Smooth muscle cell (in vitro differentiated cells): ENCODE data around the gene DOK4. TPM values are rescaled to one million over a fixed set of nuclear protein-coding genes. Genes with fewer than 3 reads are reported as not detected.

Source experiments
- DNase-seq: peaks from one replicate; lab custom pipeline; 2025; ENCODE audit not compliant: unreplicated experiment; lab: John Stamatoyannopoulos, UW
- H2AFZ ChIP-seq: fragments of 200-600 bp; sonication (generic); 2 replicates; pipeline ENCODE4 v1.6.0; 2016; ENCODE audit warnings: antibody characterized with exemption, low read depth, mild to moderate bottlenecking
- H3F3A ChIP-seq: fragments of 200-600 bp; sonication (generic); 2 replicates; pipeline ENCODE4 v1.6.0; 2017; ENCODE audit warnings: antibody characterized with exemption, low read depth
- H3K27ac ChIP-seq: fragments of 200-600 bp; sonication (generic); 2 replicates; pipeline ENCODE4 v1.5.1; 2016; ENCODE audit warnings: low read depth, mild to moderate bottlenecking
- H3K27me3 ChIP-seq: fragments of 200-600 bp; sonication (generic); 2 replicates; pipeline ENCODE4 v1.6.1; 2016; ENCODE audit warnings: low read depth, mild to moderate bottlenecking
- H3K36me3 ChIP-seq: fragments of 200-600 bp; sonication (generic); 2 replicates; pipeline ENCODE4 v1.5.1; 2016; ENCODE audit warnings: low read depth
- H3K4me1 ChIP-seq: fragments of 200-600 bp; sonication (generic); 2 replicates; pipeline ENCODE4 v1.5.1; 2016; ENCODE audit warnings: low read depth
- H3K4me2 ChIP-seq: fragments of 200-600 bp; sonication (generic); 2 replicates; pipeline ENCODE4 v1.6.0; 2016; ENCODE audit warnings: mild to moderate bottlenecking
- H3K4me3 ChIP-seq: fragments of 200-600 bp; sonication (generic); 2 replicates; pipeline ENCODE4 v1.5.1; 2016; ENCODE audit warnings: mild to moderate bottlenecking
- H3K79me2 ChIP-seq: fragments of 200-600 bp; sonication (generic); 2 replicates; pipeline ENCODE4 v1.6.0; 2016; ENCODE audit warnings: low read depth, mild to moderate bottlenecking
- H3K9ac ChIP-seq: fragments of 200-600 bp; sonication (generic); 2 replicates; pipeline ENCODE4 v1.6.0; 2016; ENCODE audit warnings: low read depth
- H3K9me3 ChIP-seq: fragments of 200-600 bp; sonication (generic); replicated peaks from 2 replicates; pipeline ENCODE4 v1.5.1; 2016; ENCODE audit warnings: low read depth
- H4K20me1 ChIP-seq: fragments of 200-600 bp; sonication (generic); 2 replicates; pipeline ENCODE4 v1.6.0; 2016; ENCODE audit warnings: low read depth
- CTCF ChIP-seq: fragments of 200-600 bp; sonication (generic); IDR thresholded peaks from 2 replicates; pipeline ENCODE4 v1.5.1; 2017; ENCODE audit warnings: borderline replicate concordance, mild to moderate bottlenecking, antibody characterized with exemption; ENCODE audit not compliant: insufficient read depth, poor library complexity, severe bottlenecking
- WGBS: methylation state at CpG from one replicate; pipeline ENCODE4 v1.1.7; 2016; ENCODE audit warnings: low lambda C conversion rate; 5-methylcytosine and 5-hydroxymethylcytosine counted together
- polyA plus RNA-seq: library from polyadenylated mRNA; unstranded; fragments of >200 nt; fragmentation: Nextera tagmentation; extraction: Ambion mirVana; gene quantifications from 2 replicates; pipeline ENCODE4 v1.2.1, GENCODE V29; 2016
- total RNA-seq: library from RNA; depleted of rRNA; stranded (reverse); fragments of >200 nt; gene quantifications from 2 replicates; pipeline ENCODE4 v1.2.3, GENCODE V29; 2014

Gene DOK4
- total and polyA plus RNA-seq, 2 experiments from 2014 or later: 43.5 to 73.6 TPM

- no peak overlapping the region for H3K27ac ChIP-seq
- no peak for TF ChIP-seq CTCF
- no peak overlapping the region for H3K4me2 ChIP-seq
- peaks cover 7% of the 10 kb centered on the region for H3K4me1 ChIP-seq
- WGBS: 92% methylated on average over 4 of the region's 4 CpGs
- H3K9ac ChIP-seq: no peak overlapping the region
- H3K27me3 ChIP-seq: peaks cover 5% of the 10 kb centered on the region
- no peaks in the 10 kb centered on the region for H3K9me3 ChIP-seq
- no peaks in the 10 kb centered on the region for H3K36me3 ChIP-seq
- no peak overlapping the region for H2AFZ ChIP-seq
- H3F3A ChIP-seq: no peaks in the 10 kb centered on the region
- no peak overlapping the region for H3K4me3 ChIP-seq
- no peak for DNase-seq
- H3K79me2 ChIP-seq: no peaks in the 10 kb centered on the region
- peaks cover 31% of the 10 kb centered on the region for H4K20me1 ChIP-seq
Measured at GRCh38 chr16:57527027-57527426, 40.7 kb upstream of the DOK4 start.

GRCh38 chr16:57526498-57526897 lies 40.2 kb upstream of the DOK4 start:
- Histone ChIP-seq H3K27me3 (peaks cover 5% of the 10 kb centered on the region), H3K79me2 (no peaks in the 10 kb centered on the region), H3K9ac (no peak overlapping the region), H3K4me2 (no peak overlapping the region), H3K4me3 (no peak overlapping the region), H2AFZ (no peak overlapping the region), H3K4me1 (peaks cover 7% of the 10 kb centered on the region), H3K9me3 (no peaks in the 10 kb centered on the region), H3K27ac (no peak overlapping the region), H3K36me3 (no peaks in the 10 kb centered on the region), H3F3A (no peaks in the 10 kb centered on the region), H4K20me1 (peaks cover 26% of the 10 kb centered on the region)
- TF ChIP-seq CTCF: no peak
- no peak for DNase-seq
- 95% methylated on average over 6 of the region's 6 CpGs for WGBS

GRCh38 chr16:57525761-57526160 lies 39.5 kb upstream of the DOK4 start:
- Histone ChIP-seq H3K4me3 (no peak overlapping the region), H3K9ac (no peak overlapping the region), H3K4me1 (peaks cover 7% of the 10 kb centered on the region), H4K20me1 (peaks cover 18% of the 10 kb centered on the region), H3K4me2 (no peak overlapping the region), H3K27me3 (peaks cover 5% of the 10 kb centered on the region), H2AFZ (no peak overlapping the region), H3K36me3 (no peaks in the 10 kb centered on the region), H3K79me2 (no peaks in the 10 kb centered on the region), H3F3A (no peaks in the 10 kb centered on the region), H3K27ac (no peak overlapping the region), H3K9me3 (no peaks in the 10 kb centered on the region)
- TF ChIP-seq CTCF: no peak
- WGBS: 81% methylated on average over 18 of the region's 18 CpGs
- no peak for DNase-seq

- no peak overlapping the region for H3K27ac ChIP-seq
- H3F3A ChIP-seq: no peaks in the 10 kb centered on the region
- H3K9me3 ChIP-seq: no peaks in the 10 kb centered on the region
- H3K4me2 ChIP-seq: no peak overlapping the region
- H4K20me1 ChIP-seq: no peaks in the 10 kb centered on the region
- no peaks in the 10 kb centered on the region for H3K27me3 ChIP-seq
- no peaks in the 10 kb centered on the region for H3K36me3 ChIP-seq
- DNase-seq: no peak
- no peaks in the 10 kb centered on the region for H3K4me1 ChIP-seq
- no peak overlapping the region for H3K4me3 ChIP-seq
- TF ChIP-seq CTCF: no peak
- no peak overlapping the region for H2AFZ ChIP-seq
- WGBS: 95% methylated on average over 8 of the region's 8 CpGs
- H3K79me2 ChIP-seq: no peaks in the 10 kb centered on the region
- no peak overlapping the region for H3K9ac ChIP-seq
Measured at GRCh38 chr16:57522960-57523359, 36.7 kb upstream of the DOK4 start.
